ENCODE results near the gene POP4.

Gene POP4

GRCh38 chr19:29634423-29635130 is 28.5 kb downstream of the POP4 start:
- DNase-seq = no peak

GRCh38 chr19:29635963-29636362 is 29.9 kb downstream of the POP4 start:
- DNase-seq = no peak

GRCh38 chr19:29636553-29637360 is 30.7 kb downstream of the POP4 start:
- DNase-seq = no peak

GRCh38 chr19:29639086-29639485 is 33.0 kb downstream of the POP4 start:
- DNase-seq = no peak

- DNase-seq = no peak
These were observed 34.1 kb downstream of the POP4 start for GRCh38 chr19:29640231-29640630.

GRCh38 chr19:29641597-29641996 is 35.5 kb downstream of the POP4 start:
- no peak for DNase-seq

GRCh38 chr19:29643361-29643935 is 37.4 kb downstream of the POP4 start:
- no peak for DNase-seq

- no peak for DNase-seq
These were observed 38.1 kb downstream of the POP4 start for GRCh38 chr19:29644210-29644609.

GRCh38 chr19:29645491-29645867 is 39.4 kb downstream of the POP4 start:
- no peak for DNase-seq

GRCh38 chr19:29645911-29646310 is 39.8 kb downstream of the POP4 start:
- DNase-seq = no peak

GRCh38 chr19:29650772-29651387 is 44.8 kb downstream of the POP4 start:
- no peak for DNase-seq

- DNase-seq = no peak
These were observed 45.7 kb downstream of the POP4 start for GRCh38 chr19:29651622-29652394.

GRCh38 chr19:29653398-29653797 is 47.3 kb downstream of the POP4 start:
- no peak for DNase-seq

GRCh38 chr19:29655648-29656335 is 49.7 kb downstream of the POP4 start:
- DNase-seq = no peak

GRCh38 chr19:29658221-29658991 is 52.3 kb downstream of the POP4 start:
- DNase-seq = no peak

- peak; percentile 53 to 62 for DNase-seq
These were observed 54.8 kb downstream of the POP4 start for GRCh38 chr19:29660835-29661234.

- DNase-seq = no peak
These were observed 56.2 kb downstream of the POP4 start for GRCh38 chr19:29662278-29662603.

- DNase-seq = no peak
These were observed 56.7 kb downstream of the POP4 start for GRCh38 chr19:29662604-29663404.

- DNase-seq = no peak
These were observed 58.0 kb downstream of the POP4 start for GRCh38 chr19:29663861-29664752.

Measured in activated CD4-positive, alpha-beta T cell treated with anti-CD3 and anti-CD28 coated beads, Interleukin-2, amount 50 U/mL, for 4 hours (primary cell).